HepG2 (cell line): ENCODE measurements around the gene KLF16. TPM values are rescaled to one million over a fixed set of nuclear protein-coding genes. Genes with fewer than 3 reads are reported as not detected.
"Not testable (repeated sequence)": the region's sequence is repeated elsewhere in the genome, so short reads cannot be mapped to it uniquely, and the experiment has no call there.

Experiments used
- ATAC-seq: fragments of 200-7000 bp; cut with Tn5 transposase; 3 replicates; pipeline ENCODE4 v1.9.1; 2020; ENCODE audit warnings: mild to moderate bottlenecking, moderate library complexity
- BruUV-seq: library from RNA; stranded (reverse); fragments of 400-500 nt; replicated peaks from 2 replicates; lab custom pipeline; 2021; lab: Mats Ljungman, UMichigan
- CTCF ChIA-PET: fragments of 300-600 bp; formaldehyde crosslinking; extraction: SDS; loops from one replicate; lab custom pipeline; 2021; ENCODE audit warnings: low total read pairs, inconsistent platforms, low intra/inter-chr PET ratio; lab: Yijun Ruan, JAX
- POLR2A ChIA-PET: fragments of 350-600 bp; sonication (Branson Sonifier 250); formaldehyde crosslinking; loops from one replicate; lab custom pipeline; 2020; ENCODE audit warnings: antibody characterized with exemption, inconsistent platforms; lab: Yijun Ruan, JAX
- DNase-seq: peaks from one replicate; pipeline ENCODE4 v3.0.0-alpha.2; 2015; ENCODE audit warnings: low spot score
- FAIRE-seq: peaks from 3 replicates; lab custom pipeline; 2011; peaks lifted over from hg19 to GRCh38; lab: Jason Lieb, UNC
- H2AFZ ChIP-seq: one replicate; pipeline ENCODE4 v1.6.1; 2011; ENCODE audit warnings: low read length, inconsistent platforms
- H3K27ac ChIP-seq: fragments of 300-600 bp; 3 replicates; pipeline ENCODE4 v1.8.0; 2011; ENCODE audit warnings: mixed run types, mild to moderate bottlenecking, mixed read lengths, low read length, inconsistent platforms; ENCODE audit not compliant: insufficient read depth; ENCODE audit errors: extremely low read length
- H3K27me3 ChIP-seq, 2 experiments: fragments of 200-600 bp in 1 of 2; 2 replicates in 1 of 2; 3 replicates in 1 of 2; pipeline versions ENCODE4 v1.6.0 to v1.8.0; 2011; ENCODE audit warnings: low read length in 2 of 2, mild to moderate bottlenecking in 2 of 2, moderate library complexity in 2 of 2, inconsistent platforms in 1 of 2; ENCODE audit not compliant: insufficient read depth in 2 of 2, control insufficient read depth in 1 of 2
- H3K36me3 ChIP-seq, 2 experiments: fragments of 200-600 bp in 1 of 2; replicated peaks in 1 of 2; 2 replicates in 1 of 2; 3 replicates in 1 of 2; pipeline versions ENCODE4 v1.5.1 to v1.8.0; 2011; ENCODE audit warnings: low read length in 2 of 2, inconsistent platforms in 1 of 2; ENCODE audit not compliant: insufficient read depth in 2 of 2, control insufficient read depth in 1 of 2
- H3K4me1 ChIP-seq: 2 replicates; pipeline ENCODE4 v1.5.1; 2012; ENCODE audit warnings: low read length, inconsistent platforms; ENCODE audit not compliant: insufficient read depth
- H3K4me2 ChIP-seq: 2 replicates; pipeline ENCODE4 v1.6.0; 2011; ENCODE audit warnings: low read depth, low read length, inconsistent platforms
- H3K4me3 ChIP-seq, 3 experiments: fragments of 200-600 bp in 1 of 3; sonication (generic), shearing (Covaris generic) in 1 of 3; replicated peaks in 1 of 3; 2 replicates each; pipeline ENCODE4 v1.5.1; 2011 to 2016; ENCODE audit warnings: low read length in 3 of 3, inconsistent platforms in 2 of 3, low read depth in 2 of 3, mild to moderate bottlenecking in 2 of 3, control low read depth in 1 of 3, mixed read lengths in 1 of 3; ENCODE audit not compliant: insufficient read depth in 1 of 3
- H3K79me2 ChIP-seq: one replicate; pipeline ENCODE4 v1.6.1; 2011; ENCODE audit warnings: low read length, inconsistent platforms; ENCODE audit not compliant: insufficient read depth
- H3K9ac ChIP-seq: 2 replicates; pipeline ENCODE4 v1.6.0; 2011; ENCODE audit warnings: mild to moderate bottlenecking, low read depth, low read length, inconsistent platforms; ENCODE audit not compliant: insufficient read depth
- H3K9me3 ChIP-seq: 2 replicates; pipeline ENCODE4 v1.5.1; 2012; ENCODE audit warnings: mild to moderate bottlenecking, low read length
- H4K20me1 ChIP-seq: 2 replicates; pipeline ENCODE4 v1.6.0; 2011; ENCODE audit warnings: inconsistent platforms, mild to moderate bottlenecking, low read length, moderate library complexity; ENCODE audit not compliant: insufficient read depth
- WGBS: methylation state at CpG from one replicate; pipeline ENCODE4 v1.1.6; 2017; ENCODE audit warnings: low lambda C conversion rate; 5-methylcytosine and 5-hydroxymethylcytosine counted together
- in situ Hi-C: cut with HindIII; loops from 2 replicates; pipeline ENCODE4 v1.10.0; 2017; ENCODE audit warnings: low pct_unique_long_range_greater_than_20kb; ENCODE audit not compliant: extremely low pct_ligation_motif_present
- intact Hi-C: fragments of 100-400 bp; cut with micrococcal nuclease; formaldehyde crosslinking; loops from one replicate; pipeline ENCODE4 v1.10.0; 2022; ENCODE audit not compliant: unreplicated experiment
- polyA plus RNA-seq, 8 experiments: library from polyadenylated mRNA; depleted of rRNA in 3 of 8; stranded (reverse) in 7 of 8; unstranded in 1 of 8; fragments of >200 nt; fragmentation: Illumina TruSeq in 4 of 8; extraction: Trizol in 4 of 8; gene quantifications; 2 replicates each; pipeline versions ENCODE4 v1.2.1 to v1.2.3, GENCODE V29; 2011 to 2016; ENCODE audit warnings: low read depth in 4 of 8, missing spikeins in 1 of 8, mixed read lengths in 1 of 8; ENCODE audit not compliant: insufficient read depth in 1 of 8
- total RNA-seq, 5 experiments: library from RNA; depleted of rRNA; stranded (reverse); fragments of >200 nt; fragmentation: Illumina TruSeq; extraction: Trizol; gene quantifications; 2 replicates each; pipeline ENCODE4 v1.2.3, GENCODE V29; 2016; ENCODE audit warnings: low read depth in 1 of 5

Gene KLF16
- total and polyA plus RNA-seq, 2 of the 13 experiments (the other 11 are each of a cell fraction or from before 2014, with no cell fraction given) = 3.5 to 6.7 TPM

- Histone ChIP-seq H3K4me1 (peaks cover 32% of the 10 kb centered on the region), H4K20me1 (peaks cover 11% of the 10 kb centered on the region; the same call in 1 of the 2 replicates), H3K79me2 (peaks cover 39% of the 10 kb centered on the region)
- DNase-seq, BruUV-seq, in situ Hi-C loops, POLR2A ChIA-PET, H3K27ac ChIP-seq, CTCF ChIA-PET, H3K4me2 ChIP-seq, H2AFZ ChIP-seq, intact Hi-C loops, H3K36me3 ChIP-seq, ATAC-seq, H3K4me3 ChIP-seq, H3K9ac ChIP-seq, H3K27me3 ChIP-seq, H3K9me3 ChIP-seq, FAIRE-seq: not testable (repeated sequence)
- 29% methylated on average over 1 of the region's 8 CpGs for WGBS
These were observed 15.2 kb upstream of the KLF16 start for GRCh38 chr19:1878583-1878982.

DNA sequence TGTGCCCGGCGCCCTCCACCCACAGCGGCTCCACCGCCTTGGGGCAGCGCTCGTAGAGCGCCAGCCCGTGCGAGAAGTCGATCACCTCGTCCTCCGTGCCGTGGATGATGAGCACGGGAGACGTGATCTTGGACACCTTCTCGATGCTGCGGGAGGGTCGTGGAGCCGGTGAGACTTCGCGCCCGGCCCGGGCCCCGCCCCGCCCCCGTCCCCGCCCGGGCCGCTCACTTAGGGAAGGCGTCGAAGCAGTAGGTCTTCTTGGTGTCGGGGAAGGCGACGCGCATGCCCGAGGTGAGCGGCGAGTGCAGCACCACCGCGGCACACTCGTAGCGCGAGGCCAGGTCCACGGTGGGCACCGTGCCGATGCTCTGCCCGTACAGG, 13.9 kb upstream of the KLF16 start:
- Histone ChIP-seq H3K4me1 (peaks cover 32% of the 10 kb centered on the region), H3K79me2 (peaks cover 33% of the 10 kb centered on the region)
- H3K4me2 ChIP-seq, ATAC-seq, H3K27ac ChIP-seq, H2AFZ ChIP-seq, H3K36me3 ChIP-seq, DNase-seq, H3K27me3 ChIP-seq, H3K4me3 ChIP-seq, H4K20me1 ChIP-seq, intact Hi-C loops, FAIRE-seq, in situ Hi-C loops, H3K9me3 ChIP-seq, CTCF ChIA-PET, POLR2A ChIA-PET, H3K9ac ChIP-seq: not testable (repeated sequence)
- 97% methylated on average over 14 of the region's 47 CpGs for WGBS
- BruUV-seq = TSS peak; percentile 41
